Amygdala (tissue), 56 donors: ENCODE data around the gene IQGAP2.
"Not testable (repeated sequence)": the region's sequence is repeated elsewhere in the genome, so short reads cannot be mapped to it uniquely, and the experiment has no call there.

Experiments
- DNase-seq, 56 donors: peaks; one replicate each; lab custom pipeline; 2025; lab: John Stamatoyannopoulos, UW

The IQGAP2 gene

DNA sequence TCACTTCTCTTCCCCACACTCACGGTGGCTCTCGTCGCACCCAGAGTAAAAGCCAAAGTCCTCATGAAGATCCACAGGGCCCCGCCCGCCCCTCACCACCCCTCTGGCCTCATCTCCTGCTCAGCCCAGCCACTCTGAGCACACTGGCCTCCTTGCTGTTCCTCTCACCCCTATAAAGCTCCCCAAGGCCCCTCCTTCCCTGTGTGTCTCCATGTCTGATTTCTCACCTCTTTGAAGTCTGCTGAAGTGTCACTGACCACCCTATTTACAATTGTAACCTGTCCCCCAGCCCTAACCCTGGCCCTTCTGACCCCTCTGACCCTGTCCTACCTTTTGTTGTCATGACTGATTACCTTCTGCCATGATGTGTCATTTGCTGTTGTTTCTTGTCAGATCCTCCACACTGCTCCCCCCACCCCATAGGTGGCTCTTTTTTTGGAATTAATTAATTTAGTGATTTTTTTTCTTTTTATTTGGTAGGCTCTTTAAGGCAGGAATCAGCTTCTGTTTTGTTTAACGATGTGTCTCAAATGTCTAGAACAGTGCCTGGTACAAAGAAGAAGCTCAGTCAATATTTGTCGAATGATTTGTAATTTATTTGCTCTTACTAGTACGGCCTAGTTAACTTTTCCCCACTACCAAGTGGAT lies 90.2 kb downstream of the IQGAP2 start:
- no peak for DNase-seq

GRCh38 chr5:76494201-76494600 lies 91.1 kb downstream of the IQGAP2 start:
- DNase-seq, result no peak

DNA sequence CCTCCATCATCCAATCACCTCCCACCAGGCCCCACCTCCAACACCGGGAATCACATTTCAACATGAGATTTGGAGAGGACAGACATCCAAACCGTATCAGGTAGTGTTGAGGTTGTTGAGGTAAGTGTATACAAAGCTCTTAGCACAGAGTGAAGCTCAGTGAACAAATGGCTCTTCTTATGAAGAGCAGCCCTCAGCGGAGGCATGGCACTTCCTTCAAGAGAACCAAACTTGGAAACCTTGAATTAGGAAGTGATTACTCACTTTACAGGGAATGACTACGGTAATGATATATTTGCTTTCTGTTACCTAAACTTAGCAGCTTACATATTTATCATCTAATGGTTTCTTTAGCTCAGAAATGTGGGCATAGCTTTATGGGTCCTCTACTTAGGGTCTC lies 92.8 kb downstream of the IQGAP2 start:
- no peak for DNase-seq

- no peak for DNase-seq
Measured at GRCh38 chr5:76497065-76497460, 94.0 kb downstream of the IQGAP2 start.

DNA sequence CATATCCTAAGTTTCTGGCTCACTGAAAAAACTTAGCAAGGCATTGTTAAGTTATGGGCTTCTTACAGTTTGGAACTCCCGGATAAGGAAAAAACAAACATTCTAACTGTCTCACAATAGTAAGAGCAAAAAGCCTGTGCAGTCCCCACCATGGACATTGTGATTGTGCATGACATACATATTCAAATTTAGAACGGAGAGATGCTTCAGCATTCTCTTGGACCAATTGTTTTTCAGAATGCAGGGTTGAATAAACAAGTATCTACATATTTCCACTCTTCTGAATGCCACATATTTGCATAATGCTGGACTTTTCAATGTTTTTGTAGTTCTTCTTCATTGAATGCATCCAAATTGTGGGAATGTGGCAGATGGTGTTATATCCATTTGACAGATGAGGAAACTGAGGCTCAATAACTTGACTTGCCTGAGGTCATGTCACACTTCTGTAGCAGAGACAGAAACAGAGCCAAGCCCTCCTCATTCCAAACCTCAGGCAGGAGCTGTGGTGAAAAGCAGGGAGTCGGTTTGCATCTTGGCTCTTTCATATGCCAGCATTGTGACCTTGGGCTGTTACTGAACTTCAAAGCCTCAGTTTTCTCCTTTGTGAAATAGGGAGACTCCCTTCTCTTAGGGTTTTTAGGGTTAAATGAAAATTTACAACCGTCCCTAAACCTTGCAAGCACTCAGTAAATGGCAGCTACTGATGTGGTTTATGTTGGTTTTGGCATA lies 95.1 kb downstream of the IQGAP2 start:
- no peak for DNase-seq

GRCh38 chr5:76499507-76500161 lies 96.5 kb downstream of the IQGAP2 start:
- no peak for DNase-seq

GRCh38 chr5:76500633-76501393 lies 97.7 kb downstream of the IQGAP2 start:
- no peak for DNase-seq

- no peak for DNase-seq
Measured at GRCh38 chr5:76503929-76504328, 100.8 kb downstream of the IQGAP2 start.

DNA sequence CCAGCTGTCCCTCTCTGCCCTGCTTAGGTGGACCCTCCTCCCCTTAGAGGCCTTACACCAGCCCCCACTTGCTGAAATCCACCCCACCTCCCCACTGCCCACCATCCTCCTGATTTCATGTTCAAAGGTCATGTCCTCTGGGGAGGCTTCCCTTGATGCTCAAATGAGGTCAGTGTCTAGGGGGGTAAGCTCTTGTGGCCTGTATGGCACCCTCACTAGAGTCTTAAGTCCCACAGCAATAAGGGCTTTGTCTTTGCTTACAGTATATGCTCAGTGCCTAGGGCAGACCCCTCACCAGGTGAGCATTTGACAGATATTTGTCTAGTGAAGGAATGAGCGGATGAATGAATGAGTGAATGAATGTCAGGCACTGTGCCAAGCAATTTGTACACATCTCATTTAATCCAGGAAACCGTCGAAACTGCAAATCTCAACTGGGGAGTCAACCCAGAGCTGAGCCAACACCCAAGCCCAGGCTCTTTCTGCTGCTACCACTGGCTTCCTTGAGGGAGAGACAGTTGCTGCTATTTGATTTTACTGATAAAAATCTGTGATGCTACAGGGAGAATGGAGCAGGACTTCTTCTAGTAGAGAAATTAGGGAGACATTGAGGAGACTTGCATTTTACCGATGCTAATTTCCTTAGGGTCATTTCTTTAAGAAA lies 101.9 kb downstream of the IQGAP2 start:
- no peak for DNase-seq

GRCh38 chr5:76513476-76513875 lies 110.4 kb downstream of the IQGAP2 start:
- DNase-seq, result no peak

GRCh38 chr5:76514292-76514691 lies 111.2 kb downstream of the IQGAP2 start:
- DNase-seq, result no peak

- DNase-seq, result no peak
Measured at GRCh38 chr5:76514713-76515112, 111.6 kb downstream of the IQGAP2 start.

GRCh38 chr5:76517334-76517733 lies 114.2 kb downstream of the IQGAP2 start:
- no peak for DNase-seq

GRCh38 chr5:76518246-76518645 lies 115.2 kb downstream of the IQGAP2 start:
- DNase-seq, result not testable (repeated sequence)

DNA sequence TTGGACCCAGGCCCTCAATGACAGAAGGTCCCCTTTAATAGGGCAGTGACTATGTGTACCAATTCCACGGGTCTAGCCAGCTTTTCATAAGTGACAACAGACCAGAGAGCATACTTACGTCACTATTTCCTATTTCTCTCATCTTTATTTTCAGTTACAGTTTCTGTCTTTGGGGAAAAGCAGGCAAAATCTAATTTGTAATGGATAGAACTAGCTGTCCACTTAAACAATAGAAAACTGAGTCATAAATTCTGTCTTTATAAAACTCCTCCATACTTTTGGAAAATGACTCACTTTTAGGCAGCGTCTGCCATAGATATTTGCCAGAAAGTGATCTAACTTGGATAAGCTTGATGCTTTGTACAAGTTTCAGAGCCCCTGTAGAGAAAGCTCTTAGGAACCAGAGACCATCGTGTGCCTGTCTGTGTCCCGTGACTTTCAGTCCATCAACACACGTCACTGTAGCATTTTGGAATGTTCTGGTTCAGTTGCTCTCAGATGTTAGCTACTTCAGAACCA lies 118.2 kb downstream of the IQGAP2 start:
- DNase-seq, result peak in 1 of 56 donors; percentile 1

DNA sequence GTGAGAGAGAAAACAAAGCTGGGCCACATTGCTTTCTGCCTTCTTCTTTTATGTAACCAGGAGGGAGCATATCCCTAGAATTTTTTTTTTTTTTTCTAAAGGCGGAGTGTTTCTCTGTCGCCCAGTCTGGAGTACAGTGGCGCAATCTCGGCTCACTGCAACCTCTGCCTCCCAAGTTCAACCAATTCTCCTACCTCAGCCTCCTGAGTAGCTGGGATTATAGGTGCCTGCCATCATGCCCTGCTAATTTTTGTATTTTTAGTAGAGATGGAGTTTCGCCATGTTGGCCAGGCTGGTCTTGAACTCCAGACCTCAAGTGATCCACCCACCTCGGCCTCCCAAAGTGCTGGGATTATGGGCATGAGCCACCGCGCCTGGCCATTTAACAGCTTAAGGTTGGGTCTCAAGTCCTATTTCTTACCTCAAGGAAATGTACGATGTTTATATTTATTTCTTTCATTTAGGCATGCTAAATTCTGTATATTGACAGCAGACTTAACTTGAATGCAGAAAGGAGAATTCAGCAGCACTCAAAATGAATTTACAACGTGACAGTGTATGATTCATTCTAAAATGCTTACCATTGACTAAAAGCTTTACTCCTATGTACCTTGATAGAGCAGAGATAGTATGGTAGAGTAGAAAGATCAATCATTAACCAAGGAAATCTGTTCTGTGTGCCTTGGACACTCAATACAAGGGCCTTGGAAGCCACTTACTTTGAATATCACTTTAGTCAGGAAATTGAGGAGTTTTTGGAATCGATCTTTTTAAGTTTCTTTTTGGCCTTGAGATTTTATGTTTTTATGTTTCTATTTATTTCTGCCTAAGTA lies 119.2 kb downstream of the IQGAP2 start:
- DNase-seq, result no peak

DNA sequence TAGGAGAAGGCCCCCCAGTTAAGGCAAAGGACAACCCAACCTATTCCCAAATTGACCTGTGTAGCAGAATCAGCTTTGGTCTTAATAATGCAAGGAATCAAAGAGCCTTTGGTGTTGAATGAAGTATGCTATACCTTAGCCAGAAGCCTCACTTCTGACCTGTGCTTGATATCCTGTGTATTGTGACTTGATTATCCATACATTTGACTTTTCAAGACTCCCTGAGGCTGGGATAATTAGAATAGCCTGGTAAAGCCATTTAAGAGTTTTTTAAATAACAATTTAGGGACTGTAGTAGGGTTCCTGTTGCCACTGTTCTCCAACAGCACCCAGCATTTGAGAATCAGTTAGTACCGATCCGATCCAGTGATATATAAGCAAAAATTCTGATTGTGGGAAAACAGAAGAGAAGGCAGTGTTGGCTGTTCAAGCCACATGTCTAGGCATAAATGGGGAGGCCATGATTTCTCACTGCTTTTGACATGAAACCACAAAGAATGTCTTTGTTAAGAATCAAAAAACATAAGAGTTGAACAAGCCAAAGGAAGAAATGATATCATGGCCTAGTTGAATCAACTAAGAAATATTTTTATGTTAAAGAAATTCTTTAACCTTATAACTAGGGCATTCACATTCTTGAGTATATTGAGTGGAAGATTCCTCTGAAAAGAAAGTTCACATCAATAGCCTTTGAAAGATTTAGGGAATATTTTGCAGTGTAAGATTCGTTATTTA lies 121.2 kb downstream of the IQGAP2 start:
- no peak for DNase-seq

DNA sequence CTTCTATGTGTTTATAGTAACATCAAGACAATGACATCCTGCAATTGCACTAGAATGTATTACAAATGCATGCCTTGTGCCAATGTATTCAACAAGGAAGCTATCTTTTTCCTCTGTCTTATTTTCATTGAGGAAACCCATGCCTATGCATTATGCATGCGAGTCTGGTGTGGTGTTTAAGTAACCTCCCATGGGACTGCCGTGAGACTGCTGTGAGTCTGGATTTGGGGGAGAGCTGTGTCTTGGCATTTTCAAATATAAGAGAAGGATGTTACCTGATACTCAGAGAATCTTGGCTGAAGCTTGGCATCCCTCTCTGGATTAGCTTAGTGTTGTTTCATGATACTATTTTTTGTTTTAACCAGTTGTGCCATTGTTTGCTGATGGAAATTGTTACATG lies 121.8 kb downstream of the IQGAP2 start:
- no peak for DNase-seq

DNA sequence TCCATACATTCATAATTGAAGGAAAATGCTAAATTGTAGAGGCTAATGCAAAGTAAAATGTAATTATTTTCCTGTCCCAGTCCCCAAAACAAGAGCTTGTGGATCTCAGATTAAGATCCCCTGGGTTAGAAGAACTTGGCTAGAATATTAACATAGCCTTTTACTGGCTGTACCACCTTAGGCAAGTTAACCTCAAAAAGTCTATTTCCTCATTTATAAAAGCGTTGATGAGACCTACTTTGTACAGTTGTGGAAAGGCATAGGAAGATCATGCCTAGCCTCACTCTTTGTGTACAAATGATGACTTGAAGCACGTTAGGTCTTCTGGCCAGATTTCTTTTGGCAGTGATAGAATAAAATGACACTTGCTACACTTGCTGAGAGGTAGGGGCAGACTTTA lies 122.9 kb downstream of the IQGAP2 start:
- DNase-seq, result no peak
